T-helper 17 cell (primary cell): ENCODE data around the gene PROS1. TPM values are rescaled to one million over a fixed set of nuclear protein-coding genes. Genes with fewer than 3 reads are reported as not detected.
"Not testable (repeated sequence)": the region's sequence is repeated elsewhere in the genome, so short reads cannot be mapped to it uniquely, and the experiment has no call there.

Experiments
- ATAC-seq: fragments of 150-1000 bp; cut with Tn5 transposase; 2 replicates; pipeline ENCODE4 v1.10.0; 2021; ENCODE audit warnings: mild to moderate bottlenecking, moderate library complexity
- DNase-seq, 3 donors: peaks; one replicate each; pipeline versions ENCODE4 v3.0.0 to v3.0.0-alpha.2; 2020 to 2021
- H3K9me3 ChIP-seq: one replicate; pipeline ENCODE4 v1.7.0; 2013; ENCODE audit warnings: low read length, mild to moderate bottlenecking; ENCODE audit not compliant: control insufficient read depth, poor library complexity, severe bottlenecking
- H3K27ac Mint-ChIP-seq: one replicate; pipeline ENCODE4 v1.8.0; 2022; ENCODE audit warnings: mild to moderate bottlenecking, moderate library complexity, mixed read lengths
- H3K27me3 Mint-ChIP-seq: one replicate; pipeline ENCODE4 v1.8.0; 2022; ENCODE audit warnings: mixed read lengths
- H3K36me3 Mint-ChIP-seq: one replicate; pipeline ENCODE4 v1.8.0; 2022; ENCODE audit warnings: low read depth, mixed read lengths
- H3K4me1 Mint-ChIP-seq: one replicate; pipeline ENCODE4 v1.8.0; 2022; ENCODE audit warnings: mild to moderate bottlenecking, mixed read lengths
- H3K4me3 Mint-ChIP-seq: one replicate; pipeline ENCODE4 v1.8.0; 2022; ENCODE audit warnings: mild to moderate bottlenecking, moderate library complexity, mixed read lengths
- total RNA-seq, 4 donors: library from RNA in 2 of 4; stranded (reverse) in 2 of 4; gene quantifications; one replicate each; pipeline ENCODE4 v1.2.3 and lab custom pipeline; 2022 to 2026

The PROS1 gene
- total RNA-seq, 2 donors from 2014 or later, result 0.65 to 7.4 TPM

DNA sequence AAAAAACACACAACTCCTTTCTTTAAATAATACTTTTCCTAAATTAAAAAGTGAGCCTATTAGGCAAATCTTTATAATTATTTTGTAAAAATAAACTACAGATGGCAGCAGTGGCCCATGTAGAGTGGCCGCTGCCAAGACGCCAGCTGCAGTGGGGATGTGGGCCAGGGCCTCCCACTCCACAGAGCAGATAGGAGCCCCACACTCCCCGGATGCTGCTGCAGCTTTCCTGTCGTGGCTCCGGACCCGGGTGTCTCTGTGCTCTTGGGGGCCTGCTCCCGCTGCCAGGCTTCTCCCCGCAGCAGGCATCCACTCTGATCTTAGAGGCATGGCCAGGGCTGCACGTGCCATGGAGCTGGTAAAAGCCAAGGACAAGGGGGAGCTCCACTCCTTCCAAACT, 67.5 kb downstream of the PROS1 start:
- no peaks in the 10 kb centered on the region for H3K4me1 Mint-ChIP-seq
- no peak overlapping the region for H3K4me3 Mint-ChIP-seq
- H3K27me3 Mint-ChIP-seq, result no peaks in the 10 kb centered on the region
- H3K36me3 Mint-ChIP-seq, result no peaks in the 10 kb centered on the region
- no peak for ATAC-seq
- no peak overlapping the region for H3K27ac Mint-ChIP-seq
- no peak for DNase-seq
- H3K9me3 ChIP-seq, result no peaks in the 10 kb centered on the region

- H3K9me3 ChIP-seq, result no peaks in the 10 kb centered on the region
- Mint-ChIP-seq H3K4me3 (no peak overlapping the region), H3K27me3 (no peaks in the 10 kb centered on the region), H3K36me3 (no peaks in the 10 kb centered on the region), H3K4me1 (no peaks in the 10 kb centered on the region), H3K27ac (no peak overlapping the region)
- DNase-seq (no peak), ATAC-seq (no peak)
Measured at GRCh38 chr3:93904568-93904967, 69.1 kb downstream of the PROS1 start.

- not testable (repeated sequence) for DNase-seq, H3K27ac Mint-ChIP-seq, ATAC-seq, H3K4me1 Mint-ChIP-seq, H3K4me3 Mint-ChIP-seq, H3K9me3 ChIP-seq, H3K36me3 Mint-ChIP-seq
- H3K27me3 Mint-ChIP-seq, result peaks cover 10% of the 10 kb centered on the region
Measured at GRCh38 chr3:93878250-93879017, 95.3 kb downstream of the PROS1 start.

GRCh38 chr3:93877427-93877826, 96.3 kb downstream of the PROS1 start:
- not testable (repeated sequence) for H3K4me3 Mint-ChIP-seq, H3K27ac Mint-ChIP-seq, ATAC-seq, DNase-seq, H3K36me3 Mint-ChIP-seq, H3K9me3 ChIP-seq, H3K4me1 Mint-ChIP-seq
- peaks cover 10% of the 10 kb centered on the region for H3K27me3 Mint-ChIP-seq

GRCh38 chr3:93873412-93873811, 100.3 kb downstream of the PROS1 start:
- ATAC-seq, H3K27me3 Mint-ChIP-seq, H3K9me3 ChIP-seq, H3K4me1 Mint-ChIP-seq, H3K36me3 Mint-ChIP-seq, DNase-seq, H3K27ac Mint-ChIP-seq, H3K4me3 Mint-ChIP-seq: not testable (repeated sequence)

- no peak overlapping the region for H3K4me3 Mint-ChIP-seq
- DNase-seq (no peak), ATAC-seq (no peak)
- H3K9me3 ChIP-seq, result no peaks in the 10 kb centered on the region
- H3K4me1 Mint-ChIP-seq, result no peaks in the 10 kb centered on the region
- H3K27me3 Mint-ChIP-seq, result no peaks in the 10 kb centered on the region
- no peaks in the 10 kb centered on the region for H3K36me3 Mint-ChIP-seq
- no peak overlapping the region for H3K27ac Mint-ChIP-seq
Measured at GRCh38 chr3:93867425-93867824, 106.3 kb downstream of the PROS1 start.

DNA sequence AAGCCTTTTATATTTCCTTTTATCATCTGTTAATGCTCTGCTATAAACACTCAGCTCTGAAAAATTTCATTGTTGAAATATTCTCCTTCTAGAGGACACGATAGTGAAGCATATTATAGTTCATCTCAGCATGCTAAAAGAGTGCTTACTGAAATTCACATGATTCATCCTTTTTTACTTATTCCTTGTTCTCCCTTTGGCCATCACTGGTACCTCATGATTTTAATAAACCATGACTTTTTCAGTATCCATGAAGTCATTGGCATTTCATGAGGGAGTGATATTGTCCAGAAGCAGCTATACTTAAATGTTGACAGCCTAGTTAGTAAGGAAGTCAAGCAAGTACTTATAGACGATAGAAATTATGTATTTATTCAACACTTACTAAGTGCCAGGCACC, 112.7 kb downstream of the PROS1 start:
- no peak overlapping the region for H3K4me3 Mint-ChIP-seq
- H3K27ac Mint-ChIP-seq, result no peak overlapping the region

DNA sequence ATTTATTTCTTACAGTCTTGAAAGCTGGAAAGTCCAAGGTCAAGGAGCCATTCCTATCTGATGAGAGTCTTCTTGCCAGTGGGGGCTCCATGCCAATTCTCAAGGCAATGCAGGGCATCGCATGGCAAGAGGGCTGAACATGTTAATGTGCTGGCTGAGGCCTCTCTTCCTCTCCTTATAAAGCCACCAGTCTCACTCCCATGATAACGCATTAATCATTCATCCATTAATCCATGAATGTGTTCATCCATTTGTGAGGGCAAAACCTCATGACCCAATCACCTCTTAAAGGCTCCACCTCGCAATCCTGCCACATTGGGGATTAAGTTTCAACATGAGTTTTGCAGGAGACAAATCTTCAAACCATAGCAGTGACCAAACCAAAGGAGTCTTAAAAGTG, 118.3 kb downstream of the PROS1 start:
- Mint-ChIP-seq H3K4me1 (no peaks in the 10 kb centered on the region), H3K36me3 (no peaks in the 10 kb centered on the region), H3K27me3 (peaks cover 6% of the 10 kb centered on the region), H3K4me3 (no peak overlapping the region), H3K27ac (no peak overlapping the region)
- no peaks in the 10 kb centered on the region for H3K9me3 ChIP-seq
- no peak for DNase-seq
- no peak for ATAC-seq

More for the DNA sequence above, 112.7 kb downstream of the PROS1 start:
- Mint-ChIP-seq H3K27me3 (no peaks in the 10 kb centered on the region), H3K36me3 (no peaks in the 10 kb centered on the region), H3K4me1 (no peaks in the 10 kb centered on the region)
- H3K9me3 ChIP-seq, result no peaks in the 10 kb centered on the region
- DNase-seq (no peak), ATAC-seq (no peak)

DNA sequence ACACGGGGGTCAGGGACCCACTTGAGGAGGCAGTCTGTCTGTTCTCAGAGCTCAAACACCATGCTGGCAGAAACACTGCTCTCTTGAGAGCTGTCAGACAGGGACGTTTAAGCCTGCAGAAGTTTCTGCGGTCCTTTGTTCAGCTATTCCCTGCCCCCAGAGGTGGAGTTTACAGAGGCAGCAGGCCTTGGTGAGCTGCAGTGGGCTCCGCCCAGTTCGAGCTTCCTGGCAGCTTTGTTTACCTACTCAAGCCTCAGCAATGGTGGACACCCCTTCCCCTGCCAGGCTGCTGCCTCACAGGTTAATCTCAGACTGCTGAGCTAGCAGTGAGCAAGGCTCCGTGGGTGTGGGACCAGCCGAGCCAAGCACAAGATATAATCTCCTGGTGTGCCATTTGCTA, 121.5 kb downstream of the PROS1 start:
- not testable (repeated sequence) for H3K36me3 Mint-ChIP-seq, ATAC-seq, H3K4me3 Mint-ChIP-seq, H3K27ac Mint-ChIP-seq, DNase-seq, H3K9me3 ChIP-seq, H3K4me1 Mint-ChIP-seq, H3K27me3 Mint-ChIP-seq

DNA sequence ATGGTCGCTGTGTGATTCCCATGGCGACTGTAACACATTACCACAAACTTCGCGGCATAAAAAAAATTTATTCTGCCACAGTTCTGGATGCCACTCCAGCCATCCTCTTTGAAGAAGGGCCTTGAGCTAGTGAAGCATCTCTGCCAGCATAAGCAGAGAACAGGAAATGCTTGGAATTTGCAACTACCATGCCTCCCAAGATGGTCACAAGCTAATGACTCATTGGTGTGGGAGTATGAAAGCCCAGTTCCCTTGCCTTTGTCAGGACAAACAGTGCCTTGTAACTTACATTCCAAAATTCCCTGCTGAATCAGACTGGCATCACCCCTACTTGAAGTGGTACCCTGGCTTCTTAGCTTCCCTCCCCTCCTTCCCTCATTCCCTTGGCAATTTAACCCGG, 129.7 kb downstream of the PROS1 start:
- no peaks in the 10 kb centered on the region for H3K9me3 ChIP-seq
- peaks cover 3% of the 10 kb centered on the region for H3K4me1 Mint-ChIP-seq
- DNase-seq, result no peak
- H3K27ac Mint-ChIP-seq, result no peak overlapping the region
- no peak overlapping the region for H3K4me3 Mint-ChIP-seq
- H3K36me3 Mint-ChIP-seq, result no peaks in the 10 kb centered on the region
- ATAC-seq, result no peak
- peaks cover 6% of the 10 kb centered on the region for H3K27me3 Mint-ChIP-seq

DNA sequence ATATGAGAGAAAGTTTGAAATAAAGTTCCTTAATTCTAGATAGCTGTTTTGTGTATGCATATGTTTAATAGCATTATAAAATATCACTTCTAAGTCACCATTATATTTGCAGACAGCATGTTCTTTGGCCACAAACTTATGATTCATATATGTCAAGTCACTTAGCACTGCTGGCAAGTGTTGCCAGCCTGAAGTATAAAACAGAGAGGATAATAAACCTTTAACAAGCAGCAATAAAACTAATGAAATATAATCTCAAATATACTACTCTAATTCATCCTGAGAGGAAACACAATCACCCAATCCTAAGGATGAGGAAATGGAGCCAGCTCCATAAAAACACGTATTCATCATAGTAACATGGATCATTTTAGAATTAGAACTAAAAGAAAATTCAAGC, 134.5 kb downstream of the PROS1 start:
- ATAC-seq, result not testable (repeated sequence)

More for the DNA sequence above, 134.5 kb downstream of the PROS1 start:
- not testable (repeated sequence) for H3K4me3 Mint-ChIP-seq, H3K27ac Mint-ChIP-seq, H3K36me3 Mint-ChIP-seq, H3K4me1 Mint-ChIP-seq, H3K9me3 ChIP-seq, DNase-seq
- peaks cover 12% of the 10 kb centered on the region for H3K27me3 Mint-ChIP-seq

Other genes starting within 250 kb of the PROS1 start
- gene ARL13B, start 6.3 kb upstream of the PROS1 start, total RNA-seq, result 10 to 100 TPM in 1 of 2 donors, 1 to 10 TPM in 1; 5.9 to 11.0 TPM
- not detected for gene STX19, start 54.7 kb upstream of the PROS1 start, total RNA-seq
- gene DHFR2, start 89.0 kb upstream of the PROS1 start, total RNA-seq, result 1 to 10 TPM; 2.4 to 2.6 TPM
- gene NSUN3, start 89.2 kb upstream of the PROS1 start, total RNA-seq, result 10 to 100 TPM; 16.7 to 18.1 TPM